ENCODE data around the gene TAF11L8.
"Not testable (repeated sequence)": the region's sequence is repeated elsewhere in the genome, so short reads cannot be mapped to it uniquely, and the experiment has no call there.

Gene TAF11L8

DNA sequence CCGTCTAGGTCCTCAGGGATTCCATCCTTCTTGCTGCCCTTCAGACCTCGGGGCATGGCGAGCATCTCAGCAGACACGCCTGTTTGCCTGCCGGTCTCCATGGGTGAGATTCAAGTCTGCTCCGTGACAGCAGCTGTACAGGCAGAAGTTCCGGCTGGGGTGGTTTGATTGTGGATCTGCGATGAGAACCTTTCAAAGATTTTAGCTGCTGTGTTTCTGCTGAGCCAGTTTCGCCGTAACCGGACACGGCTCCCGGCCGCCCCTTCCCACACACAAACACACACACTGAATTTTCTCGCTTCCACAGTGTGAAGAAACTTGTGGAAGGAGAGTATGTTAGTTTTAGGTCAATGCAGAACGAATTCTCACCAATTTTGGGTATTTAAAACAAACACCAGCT, at the start of gene TAF11L8:
TAF11L8 (minus strand) TSS at position 101 of the 400 bp plus-strand sequence.
- FAIRE-seq, result not testable (repeated sequence)

DNA sequence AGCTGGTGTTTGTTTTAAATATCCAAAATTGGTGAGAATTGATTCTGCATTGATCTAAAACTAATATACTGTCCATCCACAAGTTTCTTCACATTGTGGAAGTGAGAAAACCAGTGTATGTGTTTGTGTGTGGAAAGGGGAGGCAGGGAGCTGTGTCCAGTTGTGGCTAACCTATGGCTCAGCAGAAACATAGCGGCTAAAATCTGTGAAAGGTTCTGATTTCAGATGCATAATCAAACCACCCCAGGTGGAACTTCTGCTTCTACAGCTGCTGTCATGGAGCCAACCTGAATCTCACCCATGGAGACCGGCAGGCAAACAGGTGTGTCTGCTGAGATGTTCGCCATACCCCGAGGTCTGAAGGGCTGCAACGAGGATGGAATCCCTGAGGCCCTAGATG, 43.4 kb upstream of the TAF11L8 start, which contains the start of gene TAF11L14:
TAF11L14 (plus strand) TSS at position 301 of the 400 bp plus-strand sequence.
- FAIRE-seq, result no peak

DNA sequence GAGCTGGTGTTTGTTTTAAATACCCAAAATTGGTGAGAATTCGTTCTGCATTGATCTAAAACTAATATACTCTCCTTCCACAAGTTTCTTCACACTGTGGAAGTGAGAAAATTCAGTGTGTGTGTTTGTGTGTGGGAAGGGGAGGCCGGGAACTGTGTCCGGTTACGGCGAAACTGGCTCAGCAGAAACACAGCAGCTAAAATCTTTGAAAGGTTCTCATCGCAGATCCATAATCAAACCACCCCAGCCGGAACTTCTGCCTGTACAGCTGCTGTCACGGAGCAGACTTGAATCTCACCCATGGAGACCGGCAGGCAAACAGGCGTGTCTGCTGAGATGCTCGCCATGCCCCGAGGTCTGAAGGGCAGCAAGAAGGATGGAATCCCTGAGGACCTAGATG, 41.0 kb upstream of the TAF11L8 start, which contains the start of gene TAF11L13:
TAF11L13 (plus strand) TSS at position 301 of the 400 bp plus-strand sequence.
- FAIRE-seq, result not testable (repeated sequence)

DNA sequence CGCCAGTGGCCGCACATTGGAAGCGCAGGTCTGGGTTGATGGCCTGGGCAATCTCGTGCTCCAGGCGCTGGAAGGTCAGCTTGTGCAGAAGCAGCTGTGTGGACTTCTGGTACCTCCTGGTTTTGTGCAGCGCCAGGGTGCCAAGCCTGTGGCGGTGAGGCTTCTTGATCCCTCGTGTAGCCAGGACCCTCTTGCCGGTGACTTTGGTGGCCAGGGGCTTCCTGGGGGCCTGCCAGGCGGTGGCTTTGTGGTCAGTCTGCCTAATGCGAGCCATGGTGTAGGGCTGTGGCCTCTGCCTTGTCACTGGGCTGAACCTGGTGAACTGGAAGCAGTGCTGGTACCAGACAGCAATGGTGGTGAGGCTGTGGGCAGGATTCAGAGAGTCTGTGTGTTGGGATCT, 34.9 kb upstream of the TAF11L8 start:
- FAIRE-seq, result no peak

DNA sequence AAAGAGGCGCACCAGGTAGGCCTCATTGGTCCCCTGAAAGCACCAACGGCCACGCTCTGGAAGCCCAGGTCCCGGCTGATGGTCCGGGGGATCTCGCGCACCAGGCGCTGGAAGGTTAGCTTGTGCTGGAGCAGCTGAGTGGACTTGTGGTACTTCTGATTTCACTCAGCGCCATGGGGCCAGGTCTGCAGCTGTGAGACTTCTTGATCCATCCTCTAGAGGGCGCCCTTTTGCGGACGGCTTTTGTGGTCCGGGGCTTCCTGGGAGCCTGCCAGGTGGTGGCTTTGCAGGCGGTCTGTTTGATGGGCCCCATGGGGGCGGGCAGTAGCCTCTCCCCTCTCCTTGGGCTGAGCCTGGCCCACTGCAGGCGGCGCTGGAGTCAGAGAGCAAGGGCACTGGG, 29.9 kb upstream of the TAF11L8 start:
- FAIRE-seq, result no peak

DNA sequence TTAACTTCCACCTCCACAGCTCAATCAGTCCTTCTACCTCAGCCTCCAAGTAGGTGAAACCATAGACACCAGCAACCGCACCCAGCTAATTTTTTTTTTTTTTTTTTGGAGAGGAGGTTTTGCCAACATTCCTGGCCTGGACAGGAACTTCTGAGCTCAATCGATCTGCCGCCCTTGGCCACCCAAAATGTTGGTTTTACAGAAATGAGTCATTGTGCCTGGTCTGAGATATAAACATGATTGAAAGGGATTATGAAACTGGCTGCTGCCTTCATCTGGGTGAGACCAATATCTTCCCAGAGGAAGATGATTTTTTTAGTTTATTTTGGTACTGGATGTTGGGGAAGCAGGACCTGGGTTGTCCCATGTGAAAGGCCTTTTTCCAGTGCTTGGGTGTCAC, 28.6 kb upstream of the TAF11L8 start:
- FAIRE-seq, result no peak

DNA sequence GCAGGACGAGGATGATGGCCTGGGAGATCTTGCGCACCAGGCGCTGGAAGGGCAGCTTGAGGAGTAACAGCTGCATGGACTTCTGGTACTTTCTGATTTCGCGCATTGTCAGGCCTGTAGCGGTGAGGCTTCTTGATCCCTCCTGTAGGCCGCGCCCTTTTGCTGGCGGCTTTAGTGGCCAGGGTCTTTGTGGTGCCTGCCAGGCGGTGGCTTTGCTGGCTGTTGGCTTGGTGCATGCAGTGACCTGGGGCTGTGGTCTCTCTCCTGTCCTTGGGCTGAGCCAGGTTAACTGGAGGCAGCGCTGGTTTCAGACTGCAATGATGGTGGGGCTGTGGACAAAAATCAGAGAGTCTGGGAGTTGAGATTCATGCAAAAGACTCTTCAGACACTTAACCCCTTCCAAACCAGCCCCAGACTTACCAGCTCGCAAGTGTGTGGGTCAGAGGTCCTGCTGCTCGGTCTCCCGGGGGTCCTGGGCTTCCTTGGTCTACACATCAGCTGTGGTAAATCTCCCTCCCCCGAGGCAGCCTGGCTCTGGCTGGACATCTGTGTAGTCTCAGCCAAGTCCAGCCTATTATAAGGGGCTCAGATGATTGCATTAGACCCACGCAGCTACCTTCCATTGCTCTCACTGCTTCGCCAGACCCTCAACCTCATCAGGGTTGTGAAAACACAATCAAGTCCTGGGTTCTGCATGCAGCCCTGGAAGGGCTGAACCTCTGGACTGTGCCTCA, 24.3 kb upstream of the TAF11L8 start:
- FAIRE-seq, result no peak

DNA sequence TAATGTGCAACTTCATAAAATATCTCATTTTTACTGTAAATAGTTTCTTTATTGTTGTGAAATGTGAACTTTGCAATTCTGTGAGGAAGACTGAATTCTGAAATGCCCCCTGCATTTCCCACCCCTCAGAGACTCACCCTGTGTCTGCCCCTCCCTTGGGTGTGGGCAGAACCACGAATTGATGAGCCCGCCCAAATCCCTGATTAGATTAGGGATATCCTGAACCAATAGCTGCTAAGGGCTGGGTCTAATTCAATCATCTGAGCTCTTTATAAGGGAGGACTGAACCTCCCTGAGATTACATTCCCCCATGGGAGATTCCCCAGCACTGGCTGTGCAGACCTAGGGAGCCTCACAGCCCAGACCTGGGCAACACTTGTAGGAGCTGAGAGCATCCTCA, 19.3 kb upstream of the TAF11L8 start, which contains the start of gene TAF11L12:
TAF11L12 (plus strand) TSS at position 301 of the 400 bp plus-strand sequence.
- FAIRE-seq, result not testable (repeated sequence)

DNA sequence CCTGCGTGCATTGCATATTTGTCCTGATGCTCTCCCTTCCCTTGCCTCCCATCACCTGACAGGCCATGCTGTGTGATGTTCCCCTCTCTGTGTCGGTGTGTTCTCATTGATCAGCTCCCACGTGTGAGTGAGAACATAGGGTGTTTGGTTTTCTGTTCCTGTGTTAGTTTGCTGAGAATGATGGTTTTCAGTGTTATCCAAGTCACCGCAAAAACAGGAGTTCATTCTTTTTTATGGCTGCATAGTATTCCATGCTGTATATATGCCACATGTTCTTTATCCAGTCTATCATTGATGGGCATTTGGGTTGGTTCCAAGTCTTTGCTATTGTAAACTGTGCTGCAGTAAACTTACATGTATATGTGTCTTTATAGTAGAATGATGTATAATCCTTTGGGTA, 16.7 kb upstream of the TAF11L8 start:
- FAIRE-seq, result not testable (repeated sequence)

DNA sequence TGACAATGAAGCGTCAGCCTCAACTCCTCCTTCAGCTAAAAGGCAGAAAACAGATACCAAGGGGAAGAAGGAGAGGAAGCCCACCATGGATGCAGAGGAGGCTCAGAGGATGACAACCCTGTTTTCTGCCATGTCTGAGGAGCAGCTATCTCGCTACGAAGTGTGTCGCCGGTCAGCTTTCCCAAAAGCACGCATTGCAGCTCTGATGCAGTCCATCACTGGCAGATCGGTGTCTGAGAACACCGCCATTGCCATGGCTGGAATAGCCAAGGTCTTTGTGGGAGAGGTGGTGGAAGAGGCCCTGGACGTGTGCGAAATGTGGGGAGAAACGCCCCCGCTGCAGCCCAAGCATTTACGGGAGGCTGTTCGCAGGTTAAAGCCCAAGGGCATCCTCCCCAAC, 14.2 kb upstream of the TAF11L8 start:
- no peak for FAIRE-seq

DNA sequence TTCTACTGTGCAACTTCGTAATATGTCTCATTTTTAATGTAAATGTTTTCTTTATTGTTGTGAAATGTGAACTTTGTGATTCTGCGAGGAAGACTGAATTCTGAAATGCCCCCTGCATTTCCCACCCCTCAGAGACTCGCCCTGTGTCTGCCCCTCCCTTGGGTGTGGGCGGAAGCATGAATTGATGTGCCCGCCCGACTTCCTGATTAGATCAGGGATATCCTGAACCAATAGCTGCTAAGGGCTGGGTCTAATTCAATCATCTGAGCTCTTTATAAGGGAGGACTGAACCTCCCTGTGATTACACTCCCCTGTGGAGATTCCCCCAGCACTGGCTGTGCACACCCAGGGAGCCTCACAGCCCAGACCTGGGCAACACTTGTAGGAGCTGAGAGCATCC, 13.1 kb upstream of the TAF11L8 start, which contains the start of gene TAF11L11:
TAF11L11 (plus strand) TSS at position 304 of the 400 bp plus-strand sequence.
- FAIRE-seq, result not testable (repeated sequence)

DNA sequence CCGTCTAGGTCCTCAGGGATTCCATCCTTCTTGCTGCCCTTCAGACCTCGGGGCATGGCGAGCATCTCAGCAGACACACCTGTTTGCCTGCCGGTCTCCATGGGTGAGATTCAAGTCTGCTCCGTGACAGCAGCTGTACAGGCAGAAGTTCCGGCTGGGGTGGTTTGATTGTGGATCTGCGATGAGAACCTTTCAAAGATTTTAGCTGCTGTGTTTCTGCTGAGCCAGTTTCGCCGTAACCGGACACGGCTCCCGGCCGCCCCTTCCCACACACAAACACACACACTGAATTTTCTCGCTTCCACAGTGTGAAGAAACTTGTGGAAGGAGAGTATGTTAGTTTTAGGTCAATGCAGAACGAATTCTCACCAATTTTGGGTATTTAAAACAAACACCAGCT, 7.0 kb upstream of the TAF11L8 start, which contains the start of gene TAF11L10:
TAF11L10 (minus strand) TSS at position 101 of the 400 bp plus-strand sequence.
- not testable (repeated sequence) for FAIRE-seq

DNA sequence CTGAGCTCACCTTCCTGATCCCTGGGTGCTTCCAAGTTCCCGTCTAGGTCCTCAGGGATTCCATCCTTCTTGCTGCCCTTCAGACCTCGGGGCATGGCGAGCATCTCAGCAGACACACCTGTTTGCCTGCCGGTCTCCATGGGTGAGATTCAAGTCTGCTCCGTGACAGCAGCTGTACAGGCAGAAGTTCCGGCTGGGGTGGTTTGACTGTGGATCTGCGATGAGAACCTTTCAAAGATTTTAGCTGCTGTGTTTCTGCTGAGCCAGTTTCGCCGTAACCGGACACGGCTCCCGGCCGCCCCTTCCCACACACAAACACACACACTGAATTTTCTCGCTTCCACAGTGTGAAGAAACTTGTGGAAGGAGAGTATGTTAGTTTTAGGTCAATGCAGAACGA, 3.5 kb upstream of the TAF11L8 start, which contains the start of gene TAF11L9:
TAF11L9 (minus strand) TSS at position 140 of the 400 bp plus-strand sequence.
- FAIRE-seq, result not testable (repeated sequence)

DNA sequence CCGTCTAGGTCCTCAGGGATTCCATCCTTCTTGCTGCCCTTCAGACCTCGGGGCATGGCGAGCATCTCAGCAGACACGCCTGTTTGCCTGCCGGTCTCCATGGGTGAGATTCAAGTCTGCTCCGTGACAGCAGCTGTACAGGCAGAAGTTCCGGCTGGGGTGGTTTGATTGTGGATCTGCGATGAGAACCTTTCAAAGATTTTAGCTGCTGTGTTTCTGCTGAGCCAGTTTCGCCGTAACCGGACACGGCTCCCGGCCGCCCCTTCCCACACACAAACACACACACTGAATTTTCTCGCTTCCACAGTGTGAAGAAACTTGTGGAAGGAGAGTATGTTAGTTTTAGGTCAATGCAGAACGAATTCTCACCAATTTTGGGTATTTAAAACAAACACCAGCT, 5.1 kb downstream of the TAF11L8 start, which contains the start of gene TAF11L7:
TAF11L7 (minus strand) TSS at position 101 of the 400 bp plus-strand sequence.
- not testable (repeated sequence) for FAIRE-seq
